GM23338 (cell line): Measurements from ENCODE around the gene ARPC5. TPM values are rescaled to one million over a fixed set of nuclear protein-coding genes. Genes with fewer than 3 reads are reported as not detected.

Experiments used
- CTCF ChIP-seq, 2 experiments: fragments of 200-600 bp in 1 of 2; sonication (generic) in 1 of 2; conservative IDR thresholded peaks; 2 replicates each; pipeline versions ENCODE4 v1.5.1 to v1.6.1; 2016 to 2017; ENCODE audit warnings: antibody characterized with exemption in 2 of 2, low read depth in 2 of 2, mild to moderate bottlenecking in 2 of 2, moderate library complexity in 1 of 2
- EZH2 ChIP-seq: fragments of 200-600 bp; sonication (generic); IDR thresholded peaks from one replicate; pipeline ENCODE4 v1.8.0; 2017; ENCODE audit warnings: antibody characterized with exemption, mild to moderate bottlenecking, low read depth; ENCODE audit not compliant: unreplicated experiment
- EZH2phosphoT487 ChIP-seq: fragments of 200-600 bp; sonication (generic); IDR thresholded peaks from one replicate; pipeline ENCODE4 v1.8.1; 2018; ENCODE audit warnings: antibody characterized with exemption; ENCODE audit not compliant: unreplicated experiment
- JUNB ChIP-seq: IDR thresholded peaks from one replicate; pipeline ENCODE4 v1.6.1; 2016; ENCODE audit warnings: antibody characterized with exemption; ENCODE audit not compliant: unreplicated experiment
- POLR2AphosphoS5 ChIP-seq: IDR thresholded peaks from 2 replicates; pipeline ENCODE4 v1.6.1; 2016; ENCODE audit warnings: antibody characterized with exemption, low read depth
- ZNF114 ChIP-seq: fragments of 250-450 bp; sonication (Bioruptor Pico); IDR thresholded peaks from 2 replicates; pipeline ENCODE4 v1.5.0; 2020; ENCODE audit warnings: mild to moderate bottlenecking, moderate library complexity
- ZNF331 ChIP-seq: fragments of 250-450 bp; sonication (Bioruptor Pico); IDR thresholded peaks from 2 replicates; pipeline ENCODE4 v1.5.0; 2020; ENCODE audit warnings: low read depth, mild to moderate bottlenecking, moderate library complexity
- polyA plus RNA-seq: library from polyadenylated mRNA; unstranded; fragments of >200 nt; fragmentation: Nextera tagmentation; extraction: Ambion mirVana; gene quantifications from 2 replicates; pipeline ENCODE4 v1.2.1, GENCODE V29; 2016
- total RNA-seq: library from RNA; depleted of rRNA; stranded (reverse); fragments of >200 nt; shearing (Covaris generic); gene quantifications from 2 replicates; pipeline ENCODE4 v1.2.3, GENCODE V29; 2014; rRNA removed
- TF ChIP-seq, protein P1 (sequence below): IDR thresholded peaks from 2 replicates; pipeline ENCODE4 v1.6.1; 2016; ENCODE audit warnings: antibody characterized with exemption

Gene ARPC5
- total and polyA plus RNA-seq, 2 experiments from 2014 or later: 75.4 to 98.9 TPM

DNA sequence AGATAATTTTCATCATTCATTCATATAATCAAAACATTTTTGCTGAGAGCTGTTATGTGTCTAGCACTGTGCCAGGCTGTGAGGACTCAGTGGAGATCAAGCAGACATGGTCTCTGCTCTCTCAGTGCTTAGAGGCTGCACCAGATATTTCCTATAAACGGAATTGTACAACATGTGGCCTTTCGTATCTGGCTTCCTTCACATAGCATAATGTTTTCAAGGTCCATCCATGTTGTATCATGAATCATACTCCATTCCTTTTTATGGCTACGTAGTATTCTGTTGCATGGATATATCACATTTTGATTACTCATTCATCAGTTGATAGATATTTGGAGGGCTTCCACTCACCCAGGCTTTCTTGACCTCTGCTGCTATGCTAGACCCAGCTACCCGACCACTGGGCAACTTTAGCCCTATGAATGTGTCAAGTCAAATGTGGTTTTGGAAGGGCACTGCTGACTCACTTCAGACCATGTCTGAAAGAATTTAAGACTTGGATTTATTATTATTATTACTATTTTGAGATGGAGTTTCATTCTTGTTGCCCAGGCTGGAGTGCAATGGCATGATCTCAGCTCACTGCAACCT, 63.8 kb downstream of the ARPC5 start (continued):
- no peak for TF ChIP-seq EZH2phosphoT487
- no peak for TF ChIP-seq POLR2AphosphoS5
- TF ChIP-seq, protein P1, sequence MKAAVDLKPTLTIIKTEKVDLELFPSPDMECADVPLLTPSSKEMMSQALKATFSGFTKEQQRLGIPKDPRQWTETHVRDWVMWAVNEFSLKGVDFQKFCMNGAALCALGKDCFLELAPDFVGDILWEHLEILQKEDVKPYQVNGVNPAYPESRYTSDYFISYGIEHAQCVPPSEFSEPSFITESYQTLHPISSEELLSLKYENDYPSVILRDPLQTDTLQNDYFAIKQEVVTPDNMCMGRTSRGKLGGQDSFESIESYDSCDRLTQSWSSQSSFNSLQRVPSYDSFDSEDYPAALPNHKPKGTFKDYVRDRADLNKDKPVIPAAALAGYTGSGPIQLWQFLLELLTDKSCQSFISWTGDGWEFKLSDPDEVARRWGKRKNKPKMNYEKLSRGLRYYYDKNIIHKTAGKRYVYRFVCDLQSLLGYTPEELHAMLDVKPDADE: no peak
- TF ChIP-seq ZNF331 (CRISPR knock-in tag): no peak
- no peak for TF ChIP-seq JUNB
- TF ChIP-seq ZNF114 (CRISPR knock-in tag): no peak
- TF ChIP-seq EZH2: no peak
- no peak for TF ChIP-seq CTCF (conservative IDR thresholded peaks at IDR 0.05; ENCODE audit: low read depth in 2 of 2)

Other genes with a start within 250 kb of the ARPC5 start
- gene NMNAT2, start 217.4 kb downstream of the ARPC5 start, total RNA-seq: 8.5 and 10.0 TPM in 2 replicates
- 3.6 and 3.8 TPM in 2 replicates for gene NMNAT2, start 217.4 kb downstream of the ARPC5 start, polyA plus RNA-seq
- 79.4 and 96.4 TPM in 2 replicates for gene SMG7, start 163.3 kb downstream of the ARPC5 start, total RNA-seq
- 33.0 and 33.2 TPM in 2 replicates for gene SMG7, start 163.3 kb downstream of the ARPC5 start, polyA plus RNA-seq
- not detected in 2 replicates for gene NCF2, start 45.3 kb downstream of the ARPC5 start, total RNA-seq
- gene NCF2, start 45.3 kb downstream of the ARPC5 start, polyA plus RNA-seq: 0.45 TPM in 1 of 2 replicates, not detected in the other
- not detected in 2 replicates for gene APOBEC4, start 17.5 kb upstream of the ARPC5 start, total RNA-seq
- gene APOBEC4, start 17.5 kb upstream of the ARPC5 start, polyA plus RNA-seq: 0.10 TPM in 1 of 2 replicates, not detected in the other
- gene RGL1, start 169.3 kb upstream of the ARPC5 start, total RNA-seq: 2.1 and 2.6 TPM in 2 replicates
- 0.91 and 1.0 TPM in 2 replicates for gene RGL1, start 169.3 kb upstream of the ARPC5 start, polyA plus RNA-seq